GM23338 (cell line): ENCODE data around the gene TNRC18. TPM values are rescaled to one million over a fixed set of nuclear protein-coding genes. Genes with fewer than 3 reads are reported as not detected.
A peak's percentile ranks its signal among the peaks of the same experiment; 100 is the strongest.

Experiments used
- ATAC-seq: fragments of 200-7000 bp; cut with Tn5 transposase; 3 replicates; pipeline ENCODE4 v1.9.1; 2020
- DNase-seq: peaks from one replicate; pipeline ENCODE4 v3.0.0-alpha.2; 2015; ENCODE audit warnings: low spot score
- H2AFZ ChIP-seq: fragments of 200-600 bp; sonication (generic); 2 replicates; pipeline ENCODE4 v1.8.0; 2016; ENCODE audit warnings: antibody characterized with exemption, mild to moderate bottlenecking, moderate library complexity
- H3F3A ChIP-seq: fragments of 200-600 bp; sonication (generic); replicated peaks from 2 replicates; pipeline ENCODE4 v1.8.0; 2017; ENCODE audit warnings: antibody characterized with exemption, mixed run types, low read depth
- H3K27ac ChIP-seq: fragments of 200-600 bp; sonication (generic); 2 replicates; pipeline ENCODE4 v1.6.1; 2016; ENCODE audit warnings: low read depth
- H3K27me3 ChIP-seq: fragments of 200-600 bp; sonication (generic); 2 replicates; pipeline ENCODE4 v1.8.0; 2016; ENCODE audit warnings: mild to moderate bottlenecking, mixed run types, moderate library complexity; ENCODE audit not compliant: insufficient read depth
- H3K36me3 ChIP-seq: fragments of 200-600 bp; sonication (generic); 2 replicates; pipeline ENCODE4 v1.8.0; 2016; ENCODE audit warnings: mild to moderate bottlenecking; ENCODE audit not compliant: insufficient read depth
- H3K4me1 ChIP-seq: fragments of 200-600 bp; sonication (generic); 2 replicates; pipeline ENCODE4 v1.8.0; 2016; ENCODE audit warnings: mild to moderate bottlenecking, moderate library complexity; ENCODE audit not compliant: insufficient read depth
- H3K4me2 ChIP-seq: fragments of 200-600 bp; sonication (generic); 2 replicates; pipeline ENCODE4 v1.7.1; 2017; ENCODE audit warnings: mixed run types
- H3K4me3 ChIP-seq: fragments of 200-600 bp; sonication (generic); 2 replicates; pipeline ENCODE4 v1.6.1; 2016; ENCODE audit warnings: mixed run types
- H3K79me2 ChIP-seq: fragments of 200-600 bp; sonication (generic); replicated peaks from 2 replicates; pipeline ENCODE4 v1.8.0; 2017; ENCODE audit warnings: mild to moderate bottlenecking; ENCODE audit not compliant: insufficient read depth
- H3K9me2 ChIP-seq: fragments of 200-600 bp; sonication (generic); 2 replicates; pipeline ENCODE4 v1.8.0; 2017; ENCODE audit not compliant: insufficient read depth
- H4K20me1 ChIP-seq: fragments of 200-600 bp; sonication (generic); replicated peaks from 2 replicates; pipeline ENCODE4 v1.8.0; 2017; ENCODE audit warnings: mild to moderate bottlenecking; ENCODE audit not compliant: insufficient read depth
- H3K27ac Mint-ChIP-seq: 2 replicates; pipeline ENCODE4 v1.8.0; 2020; ENCODE audit warnings: inconsistent platforms, mild to moderate bottlenecking, moderate library complexity, mixed read lengths
- H3K27me3 Mint-ChIP-seq: 3 replicates; pipeline ENCODE4 v1.8.0; 2022; ENCODE audit warnings: low read depth, mild to moderate bottlenecking, moderate library complexity, mixed read lengths, inconsistent platforms; ENCODE audit not compliant: insufficient read depth, poor library complexity
- H3K36me3 Mint-ChIP-seq: 3 replicates; pipeline ENCODE4 v1.8.0; 2021; ENCODE audit warnings: low read depth, mild to moderate bottlenecking, inconsistent platforms, moderate library complexity, mixed read lengths
- H3K4me1 Mint-ChIP-seq: 3 replicates; pipeline ENCODE4 v1.8.0; 2020; ENCODE audit warnings: mild to moderate bottlenecking, inconsistent platforms, mixed read lengths
- H3K4me3 Mint-ChIP-seq: 3 replicates; pipeline ENCODE4 v1.8.0; 2021; ENCODE audit warnings: moderate library complexity, mild to moderate bottlenecking, inconsistent platforms, mixed read lengths
- H3K9me3 Mint-ChIP-seq: 3 replicates; pipeline ENCODE4 v1.8.0; 2020; ENCODE audit warnings: moderate library complexity, mild to moderate bottlenecking, inconsistent platforms, mixed read lengths
- CREB1 ChIP-seq: fragments of 250-450 bp; sonication (Bioruptor Pico); IDR thresholded peaks from 2 replicates; pipeline ENCODE4 v1.5.0; 2020; ENCODE audit warnings: low read depth, mild to moderate bottlenecking, moderate library complexity
- CTCF ChIP-seq, 2 experiments: fragments of 200-600 bp in 1 of 2; sonication (generic) in 1 of 2; conservative IDR thresholded peaks; 2 replicates each; pipeline versions ENCODE4 v1.5.1 to v1.6.1; 2016 to 2017; ENCODE audit warnings: antibody characterized with exemption in 2 of 2, low read depth in 2 of 2, mild to moderate bottlenecking in 2 of 2, moderate library complexity in 1 of 2
- EZH2 ChIP-seq: fragments of 200-600 bp; sonication (generic); IDR thresholded peaks from one replicate; pipeline ENCODE4 v1.8.0; 2017; ENCODE audit warnings: antibody characterized with exemption, mild to moderate bottlenecking, low read depth; ENCODE audit not compliant: unreplicated experiment
- EZH2phosphoT487 ChIP-seq: fragments of 200-600 bp; sonication (generic); IDR thresholded peaks from one replicate; pipeline ENCODE4 v1.8.1; 2018; ENCODE audit warnings: antibody characterized with exemption; ENCODE audit not compliant: unreplicated experiment
- JUNB ChIP-seq: IDR thresholded peaks from one replicate; pipeline ENCODE4 v1.6.1; 2016; ENCODE audit warnings: antibody characterized with exemption; ENCODE audit not compliant: unreplicated experiment
- NANOG ChIP-seq: IDR thresholded peaks from 2 replicates; pipeline ENCODE4 v1.6.1; 2016; ENCODE audit warnings: antibody characterized with exemption, borderline replicate concordance
- POLR2AphosphoS5 ChIP-seq: IDR thresholded peaks from 2 replicates; pipeline ENCODE4 v1.6.1; 2016; ENCODE audit warnings: antibody characterized with exemption, low read depth
- STAT1 ChIP-seq: IDR thresholded peaks from one replicate; pipeline ENCODE4 v1.6.1; 2016; ENCODE audit warnings: antibody characterized with exemption; ENCODE audit not compliant: unreplicated experiment
- ZNF114 ChIP-seq: fragments of 250-450 bp; sonication (Bioruptor Pico); IDR thresholded peaks from 2 replicates; pipeline ENCODE4 v1.5.0; 2020; ENCODE audit warnings: mild to moderate bottlenecking, moderate library complexity
- ZNF331 ChIP-seq: fragments of 250-450 bp; sonication (Bioruptor Pico); IDR thresholded peaks from 2 replicates; pipeline ENCODE4 v1.5.0; 2020; ENCODE audit warnings: low read depth, mild to moderate bottlenecking, moderate library complexity
- ZNF462 ChIP-seq: fragments of 250-450 bp; sonication (Bioruptor Pico); IDR thresholded peaks from 2 replicates; pipeline ENCODE4 v1.5.0; 2020; ENCODE audit warnings: mild to moderate bottlenecking, moderate library complexity
- polyA plus RNA-seq: library from polyadenylated mRNA; unstranded; fragments of >200 nt; fragmentation: Nextera tagmentation; extraction: Ambion mirVana; gene quantifications from 2 replicates; pipeline ENCODE4 v1.2.1, GENCODE V29; 2016
- total RNA-seq: library from RNA; depleted of rRNA; stranded (reverse); fragments of >200 nt; shearing (Covaris generic); gene quantifications from 2 replicates; pipeline ENCODE4 v1.2.3, GENCODE V29; 2014

Gene TNRC18
- total and polyA plus RNA-seq, 2 experiments from 2014 or later, result 2.1 to 17.5 TPM

- Histone ChIP-seq H3K27ac (no peak overlapping the region), H4K20me1 (peaks cover 5% of the 10 kb centered on the region; the same call in 1 of the 2 replicates), H3K36me3 (no peaks in the 10 kb centered on the region), H3K27me3 (0 out of 2 replicates have a peak, but pooled peaks cover 8% of the 10 kb centered on the region), H3F3A (no peaks in the 10 kb centered on the region; the same call in 1 of the 2 replicates), H3K4me1 (peaks cover 14% of the 10 kb centered on the region; the same call in 1 of the 2 replicates), H2AFZ (no peak overlapping the region), H3K4me2 (peak overlapping the region; percentile 26; the same call in 1 of the 2 replicates), H3K79me2 (peaks cover 7% of the 10 kb centered on the region; the same call in 1 of the 2 replicates), H3K4me3 (no peak overlapping the region), H3K9me2 (no peaks in the 10 kb centered on the region)
- H3K27me3 Mint-ChIP-seq, result peaks cover 16% of the 10 kb centered on the region
- H3K27ac Mint-ChIP-seq, result no peak overlapping the region
- ATAC-seq, result peak; percentile 80
- no peak for TF ChIP-seq JUNB
- TF ChIP-seq ZNF462 (CRISPR knock-in tag), result no peak
- TF ChIP-seq EZH2phosphoT487, result no peak
- no peak for TF ChIP-seq CTCF (conservative IDR thresholded peaks at IDR 0.05; ENCODE audit: low read depth in 2 of 2)
- TF ChIP-seq STAT1, result no peak
- TF ChIP-seq CREB1 (CRISPR knock-in tag), result no peak
- no peak for TF ChIP-seq ZNF114 (CRISPR knock-in tag)
- TF ChIP-seq ZNF331, result no peak
- no peak for TF ChIP-seq NANOG
- no peak for TF ChIP-seq POLR2AphosphoS5
- TF ChIP-seq EZH2, result no peak
- H3K4me3 Mint-ChIP-seq, result no peak overlapping the region
- H3K9me3 Mint-ChIP-seq, result no peaks in the 10 kb centered on the region
- H3K36me3 Mint-ChIP-seq, result peaks cover 3% of the 10 kb centered on the region; the same call in 2 of the 3 replicates
- peaks cover 8% of the 10 kb centered on the region for H3K4me1 Mint-ChIP-seq
- peak; percentile 86 for DNase-seq
Observed at GRCh38 chr7:5382281-5382892, 41.2 kb downstream of the TNRC18 start.
